Body of pancreas (tissue), 4 donors: ENCODE results near the gene PPT1.

Experiments used
- CTCF ChIP-seq, 7 experiments: fragments of 450-650 bp in 4 of 7; fragments of 200-600 bp in 3 of 7; sonication (generic) in 3 of 7; IDR thresholded peaks; one replicate each; pipeline ENCODE4 v1.5.1; 2016 to 2019; ENCODE audit warnings: antibody characterized with exemption in 7 of 7
- POLR2A ChIP-seq, 3 donors: fragments of 450-650 bp; IDR thresholded peaks; one replicate each; pipeline ENCODE4 v1.6.1; 2016; ENCODE audit warnings: antibody characterized with exemption in 3 of 3, mild to moderate bottlenecking in 2 of 3

GRCh38 chr1:40092241-40092640, 4.8 kb downstream of the PPT1 start:
- TF ChIP-seq CTCF (IDR thresholded peaks at IDR 0.05) (no peak), POLR2A (IDR thresholded peaks at IDR 0.05) (no peak)
